Measurements from ENCODE around the gene HYLS1. TPM values are rescaled to one million over a fixed set of nuclear protein-coding genes. Genes with fewer than 3 reads are reported as not detected.

Gene HYLS1
- total RNA-seq, 2 experiments from 2014 or later, result 4.6 to 5.2 TPM

GRCh38 chr11:125938418-125938817, 51.0 kb downstream of the HYLS1 start:
- ATAC-seq (no peak), DNase-seq (no peak)
- Mint-ChIP-seq H3K27ac (no peak overlapping the region), H3K9me3 (no peaks in the 10 kb centered on the region), H3K4me1 (ENCODE audit: low read depth) (peaks cover 8% of the 10 kb centered on the region), H3K36me3 (ENCODE audit: low read depth) (no peaks in the 10 kb centered on the region), H3K4me3 (no peak overlapping the region), H3K27me3 (no peaks in the 10 kb centered on the region)
- TF ChIP-seq CTCF (IDR thresholded peaks at IDR 0.05), result no peak
- intact Hi-C loops (cut with micrococcal nuclease), result no loop called here
- ChIA-PET CTCF (interaction anchor here (1.3 to 2.9 kb wide), 2 partner anchors 15 to 255 kb away, joined by 5 to 14 read pairs; no protein-coding TSS in a partner anchor), POLR2A (interaction anchor here (0.9 kb wide), 1 partner anchor 21 kb away, joined by 3 read pairs; no protein-coding TSS in a partner anchor)

- Mint-ChIP-seq H3K36me3 (ENCODE audit: low read depth) (no peaks in the 10 kb centered on the region), H3K27me3 (no peaks in the 10 kb centered on the region), H3K9me3 (no peaks in the 10 kb centered on the region), H3K27ac (no peak overlapping the region), H3K4me3 (no peak overlapping the region), H3K4me1 (ENCODE audit: low read depth) (peaks cover 7% of the 10 kb centered on the region)
- POLR2A ChIA-PET, result no interaction called here
- DNase-seq (no peak), ATAC-seq (no peak)
- intact Hi-C loops (cut with micrococcal nuclease), result no loop called here
- CTCF ChIA-PET, result interaction anchor here (1.3 to 2.9 kb wide), 2 partner anchors 16 to 255 kb away, joined by 5 to 14 read pairs; no protein-coding TSS in a partner anchor
- TF ChIP-seq CTCF (IDR thresholded peaks at IDR 0.05), result no peak
Measured at GRCh38 chr11:125939081-125939521, 51.6 kb downstream of the HYLS1 start.

DNA sequence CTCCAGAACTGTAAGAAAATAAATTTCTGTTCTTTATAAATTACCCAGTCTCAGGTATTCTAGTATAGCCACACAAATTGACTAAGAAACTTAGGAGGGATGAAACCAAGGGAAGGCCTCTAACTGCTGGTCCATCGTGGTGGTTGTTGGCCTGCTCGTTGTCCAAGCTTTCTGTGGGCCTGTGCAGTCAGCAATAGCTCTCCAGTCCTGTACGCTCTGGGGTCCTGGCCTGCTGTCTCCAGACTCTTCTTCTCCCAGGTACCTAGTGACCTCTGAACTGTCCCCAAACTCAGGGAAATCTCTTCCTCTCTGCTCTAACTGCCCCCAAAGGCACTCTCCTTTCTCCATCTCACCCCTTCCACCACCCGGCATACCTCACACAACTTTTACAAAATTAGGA, 52.7 kb downstream of the HYLS1 start:
- intact Hi-C loops (cut with micrococcal nuclease), result no loop called here
- DNase-seq (no peak), ATAC-seq (no peak)
- Mint-ChIP-seq H3K4me1 (ENCODE audit: low read depth) (peaks cover 7% of the 10 kb centered on the region), H3K4me3 (no peak overlapping the region), H3K27ac (no peak overlapping the region), H3K27me3 (no peaks in the 10 kb centered on the region), H3K36me3 (ENCODE audit: low read depth) (no peaks in the 10 kb centered on the region), H3K9me3 (no peaks in the 10 kb centered on the region)
- CTCF ChIA-PET, result interaction anchor here (0.7 to 2.9 kb wide), 3 partner anchors 62 to 255 kb away, joined by 4 to 14 read pairs (median 4); no protein-coding TSS in a partner anchor
- TF ChIP-seq CTCF (IDR thresholded peaks at IDR 0.05), result no peak
- POLR2A ChIA-PET, result no interaction called here

- DNase-seq, result no peak
- no peaks in the 10 kb centered on the region for H3K36me3 Mint-ChIP-seq (ENCODE audit: low read depth)
- H3K27me3 Mint-ChIP-seq, result no peaks in the 10 kb centered on the region
- intact Hi-C loops (cut with micrococcal nuclease), result no loop called here
- H3K4me3 Mint-ChIP-seq, result no peak overlapping the region
- no peak overlapping the region for H3K27ac Mint-ChIP-seq
- H3K9me3 Mint-ChIP-seq, result no peaks in the 10 kb centered on the region
- POLR2A ChIA-PET, result no interaction called here
- CTCF ChIA-PET, result interaction anchor here (1.0 to 4.1 kb wide), 9 partner anchors 9 to 268 kb away, joined by 3 to 30 read pairs (median 4); no protein-coding TSS in a partner anchor
- H3K4me1 Mint-ChIP-seq (ENCODE audit: low read depth), result peaks cover 7% of the 10 kb centered on the region
- TF ChIP-seq CTCF (IDR thresholded peaks at IDR 0.05), result no peak
- no peak for ATAC-seq
Measured at GRCh38 chr11:125941267-125941618, 53.8 kb downstream of the HYLS1 start.

DNA sequence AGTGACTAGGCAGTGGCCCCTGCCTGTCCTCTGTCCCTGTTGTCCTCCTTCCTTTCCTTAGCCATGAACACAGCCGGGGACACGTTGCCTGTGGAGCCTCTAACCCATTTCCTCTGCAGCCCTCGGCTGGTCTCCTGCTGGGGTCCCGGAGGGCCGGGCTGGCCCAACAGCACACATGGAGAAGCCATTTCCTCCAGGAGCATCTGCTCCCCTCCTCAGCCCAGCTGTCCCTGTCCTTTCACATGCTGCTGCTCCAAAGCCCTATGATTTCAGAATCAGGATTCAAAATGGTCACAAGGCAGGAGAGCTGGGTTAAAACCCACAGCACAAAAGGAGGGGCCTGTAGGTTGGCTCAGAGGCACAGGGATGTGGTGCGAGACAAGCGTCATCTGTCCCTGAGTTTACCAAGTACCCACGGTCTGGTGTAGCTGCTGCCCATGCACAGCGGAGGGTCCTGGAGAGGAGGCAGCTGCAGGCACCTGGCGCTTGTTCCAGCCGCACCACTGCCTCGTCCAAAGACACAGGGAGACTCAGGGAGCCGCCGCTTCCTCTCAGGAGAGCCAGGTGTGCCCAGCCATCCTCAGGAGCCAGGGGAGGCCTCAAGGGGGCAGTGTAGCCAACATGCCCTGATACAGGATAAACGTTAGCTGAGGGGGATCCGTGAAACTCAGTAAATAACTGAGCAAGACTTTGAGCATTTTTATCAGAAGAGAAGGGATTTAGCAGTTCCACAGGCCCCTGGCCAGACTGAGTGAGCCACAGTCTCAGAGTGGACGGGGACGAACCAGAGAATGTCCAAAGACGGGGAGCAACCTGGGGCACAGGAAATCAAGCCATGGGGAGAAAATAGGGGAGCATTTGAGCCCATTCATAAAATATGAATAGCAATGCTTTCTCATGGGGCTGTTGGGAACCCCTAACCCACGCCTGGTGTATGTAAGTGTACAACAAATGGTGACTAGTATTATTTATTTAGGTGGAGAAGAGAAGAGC, 54.4 kb downstream of the HYLS1 start:
- Mint-ChIP-seq H3K9me3 (no peaks in the 10 kb centered on the region), H3K4me1 (ENCODE audit: low read depth) (peaks cover 7% of the 10 kb centered on the region), H3K27ac (no peak overlapping the region), H3K27me3 (no peaks in the 10 kb centered on the region), H3K36me3 (ENCODE audit: low read depth) (no peaks in the 10 kb centered on the region), H3K4me3 (no peak overlapping the region)
- peak; percentile 89 for ATAC-seq
- ChIA-PET POLR2A (no interaction called here), CTCF (interaction anchor here (0.6 to 4.1 kb wide), 17 partner anchors 9 to 268 kb away, joined by 3 to 30 read pairs (median 4); no protein-coding TSS in a partner anchor)
- TF ChIP-seq CTCF (IDR thresholded peaks at IDR 0.05), result peak; percentile 72
- DNase-seq, result peak; percentile 73
- intact Hi-C loops (cut with micrococcal nuclease), result no loop called here
